ENCODE data around the gene NQO2.
"Not testable (repeated sequence)": the region's sequence is repeated elsewhere in the genome, so short reads cannot be mapped to it uniquely, and the experiment has no call there.

Gene NQO2

DNA sequence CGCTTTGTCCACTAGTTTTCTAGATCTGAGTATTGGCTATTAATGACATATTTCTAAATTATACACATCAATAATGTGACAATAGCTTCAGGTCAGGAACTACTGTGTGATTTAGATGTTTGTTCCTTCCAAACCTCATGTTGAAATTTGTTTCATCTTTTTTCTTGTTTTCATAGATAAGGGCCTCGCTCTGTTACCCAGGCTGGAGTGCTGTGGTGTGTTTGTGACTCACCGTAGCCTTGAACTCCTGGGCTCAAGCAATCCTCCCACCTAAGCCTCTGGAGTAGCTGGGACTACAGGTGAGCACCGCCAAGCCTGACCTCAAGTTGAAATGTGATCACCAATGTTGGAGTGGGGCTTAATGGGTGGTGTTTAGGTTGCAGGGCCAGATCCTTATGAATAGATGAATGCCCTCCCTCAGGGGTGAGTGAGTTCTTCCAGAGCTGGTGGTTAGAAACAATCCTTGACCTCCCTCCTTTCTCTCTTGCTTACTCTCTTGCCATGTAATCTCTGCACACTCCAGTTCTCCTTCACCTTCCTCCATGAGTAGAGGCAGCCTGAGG lies 5.9 kb upstream of the NQO2 start:
- in situ Hi-C loops (cut with HindIII; ENCODE audit: low sequenced_read_pairs), result loop anchor here (25.0 kb wide), 1 partner anchor 157 kb away; the partner anchor contains the start of gene SERPINB1
- DNase-seq (ENCODE audit: low read depth, low spot score), result no peak

GRCh38 chr6:2998249-2998997 lies 1.3 kb upstream of the NQO2 start:
- in situ Hi-C loops (cut with HindIII; ENCODE audit: low sequenced_read_pairs), result loop anchor here (25.0 kb wide), 1 partner anchor 161 kb away; the partner anchor contains the start of gene SERPINB1
- TF ChIP-seq, protein P1, sequence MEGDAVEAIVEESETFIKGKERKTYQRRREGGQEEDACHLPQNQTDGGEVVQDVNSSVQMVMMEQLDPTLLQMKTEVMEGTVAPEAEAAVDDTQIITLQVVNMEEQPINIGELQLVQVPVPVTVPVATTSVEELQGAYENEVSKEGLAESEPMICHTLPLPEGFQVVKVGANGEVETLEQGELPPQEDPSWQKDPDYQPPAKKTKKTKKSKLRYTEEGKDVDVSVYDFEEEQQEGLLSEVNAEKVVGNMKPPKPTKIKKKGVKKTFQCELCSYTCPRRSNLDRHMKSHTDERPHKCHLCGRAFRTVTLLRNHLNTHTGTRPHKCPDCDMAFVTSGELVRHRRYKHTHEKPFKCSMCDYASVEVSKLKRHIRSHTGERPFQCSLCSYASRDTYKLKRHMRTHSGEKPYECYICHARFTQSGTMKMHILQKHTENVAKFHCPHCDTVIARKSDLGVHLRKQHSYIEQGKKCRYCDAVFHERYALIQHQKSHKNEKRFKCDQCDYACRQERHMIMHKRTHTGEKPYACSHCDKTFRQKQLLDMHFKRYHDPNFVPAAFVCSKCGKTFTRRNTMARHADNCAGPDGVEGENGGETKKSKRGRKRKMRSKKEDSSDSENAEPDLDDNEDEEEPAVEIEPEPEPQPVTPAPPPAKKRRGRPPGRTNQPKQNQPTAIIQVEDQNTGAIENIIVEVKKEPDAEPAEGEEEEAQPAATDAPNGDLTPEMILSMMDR (IDR thresholded peaks at IDR 0.05; ENCODE audit: low read depth, low read length), result peak; percentile 31
- H3K4me3 ChIP-seq (ENCODE audit: low read depth, low read length), result peak overlapping the region; percentile 56
- DNase-seq (ENCODE audit: low read depth, low spot score), result not testable (repeated sequence)

More for the DNA sequence above, 5.9 kb upstream of the NQO2 start:
- TF ChIP-seq, protein P1 (IDR thresholded peaks at IDR 0.05; ENCODE audit: low read depth, low read length), result no peak
- H3K4me3 ChIP-seq (ENCODE audit: low read depth, low read length), result no peak overlapping the region

DNA sequence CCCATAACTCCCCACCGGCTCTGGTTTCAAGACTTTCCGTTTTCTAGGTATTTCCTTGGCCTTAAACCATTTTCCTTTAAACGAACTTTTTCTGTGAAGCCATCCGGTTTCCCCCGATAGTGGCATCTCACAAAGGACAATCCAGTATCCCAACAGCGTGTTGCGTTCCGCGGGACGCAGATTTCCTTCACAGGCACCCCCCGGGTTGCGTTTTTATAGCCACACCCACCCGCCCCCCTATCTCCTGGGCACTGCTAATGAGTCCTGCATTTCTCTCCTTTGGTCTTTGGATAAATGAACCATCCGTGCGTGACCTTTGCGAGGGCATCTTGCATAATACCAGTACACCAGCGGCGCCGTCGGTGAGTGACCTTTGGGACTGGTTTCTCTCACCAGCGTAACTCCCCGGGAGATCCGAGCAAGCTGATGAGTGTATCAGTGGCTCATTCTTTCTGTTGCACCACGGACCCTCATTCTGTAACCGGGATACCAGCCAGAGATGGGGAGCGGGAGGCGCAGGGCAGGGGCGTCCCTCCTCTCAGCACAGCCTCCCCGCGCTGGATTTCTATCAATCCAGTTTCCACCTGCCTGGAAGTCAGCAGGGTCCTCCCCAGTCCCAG lies 586 bp upstream of the NQO2 start:
- TF ChIP-seq, protein P1 (IDR thresholded peaks at IDR 0.05; ENCODE audit: low read depth, low read length), result no peak
- no peak for DNase-seq (ENCODE audit: low read depth, low spot score)
- H3K4me3 ChIP-seq (ENCODE audit: low read depth, low read length), result peak overlapping the region; percentile 56
- in situ Hi-C loops (cut with HindIII; ENCODE audit: low sequenced_read_pairs), result loop anchor here (25.0 kb wide), 1 partner anchor 162 kb away; the partner anchor contains the start of gene SERPINB1

GRCh38 chr6:3001146-3001772 lies 1.6 kb downstream of the NQO2 start:
- no peak for DNase-seq (ENCODE audit: low read depth, low spot score)
- H3K4me3 ChIP-seq (ENCODE audit: low read depth, low read length), result no peak overlapping the region
- in situ Hi-C loops (cut with HindIII; ENCODE audit: low sequenced_read_pairs), result no loop called here
- TF ChIP-seq, protein P1 (IDR thresholded peaks at IDR 0.05; ENCODE audit: low read depth, low read length), result no peak

- no peak overlapping the region for H3K4me3 ChIP-seq (ENCODE audit: low read depth, low read length)
- TF ChIP-seq, protein P1 (IDR thresholded peaks at IDR 0.05; ENCODE audit: low read depth, low read length), result peak; percentile 52
- in situ Hi-C loops (cut with HindIII; ENCODE audit: low sequenced_read_pairs), result no loop called here
- peak; percentile 63 for DNase-seq (ENCODE audit: low read depth, low spot score)
Measured at GRCh38 chr6:3001773-3002293, 2.1 kb downstream of the NQO2 start.

DNA sequence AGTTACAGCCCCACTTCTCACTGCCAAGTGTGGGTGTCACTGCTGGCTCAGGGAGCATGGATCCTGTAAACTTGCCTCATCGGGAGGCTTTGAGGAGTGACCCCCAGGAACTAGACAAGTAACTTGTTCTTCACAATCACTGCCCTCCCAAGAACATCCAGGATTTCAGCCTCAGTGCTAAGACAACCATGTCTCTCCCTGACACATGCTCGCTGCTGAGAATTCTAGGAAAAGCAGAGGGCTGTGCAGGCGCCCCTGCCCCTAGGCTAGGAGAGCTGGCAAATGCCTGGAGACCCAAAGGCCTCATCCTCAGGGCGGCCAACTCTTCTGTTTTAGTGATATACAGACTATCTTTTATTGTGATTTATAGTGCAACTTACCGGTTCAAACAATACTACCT lies 3.5 kb downstream of the NQO2 start:
- DNase-seq (ENCODE audit: low read depth, low spot score); in situ Hi-C loops (cut with HindIII; ENCODE audit: low sequenced_read_pairs); H3K4me3 ChIP-seq (ENCODE audit: low read depth, low read length): not testable (repeated sequence)

Data from astrocyte of the spinal cord (primary cell).